ENCODE results near the gene LAX1.

Gene LAX1

GRCh38 chr1:203769505-203770343 lies 4.7 kb downstream of the LAX1 start:
- no peak overlapping the region for H3K27ac ChIP-seq (ENCODE audit: low read length)
- H2AFZ ChIP-seq (ENCODE audit: low read depth, low read length): no peak overlapping the region
- no peak overlapping the region for H3K4me3 ChIP-seq (ENCODE audit: low read length)
- no peak overlapping the region for H3K9ac ChIP-seq (ENCODE audit: low read length)
- TF ChIP-seq CTCF (IDR thresholded peaks at IDR 0.05; ENCODE audit: low read depth, low read length) (no peak), EZH2phosphoT487 (IDR thresholded peaks at IDR 0.05; ENCODE audit: low read depth) (no peak)
- no peaks in the 10 kb centered on the region for H4K20me1 ChIP-seq (ENCODE audit: insufficient read depth, low read length)
- H3K4me2 ChIP-seq (ENCODE audit: low read length): no peak overlapping the region
- peaks cover 6% of the 10 kb centered on the region for H3K4me1 ChIP-seq (ENCODE audit: low read length)
- H3K36me3 ChIP-seq (replicated peaks; ENCODE audit: low read depth, low read length): no peaks in the 10 kb centered on the region
- H3K9me3 ChIP-seq (ENCODE audit: insufficient read depth, low read length): no peaks in the 10 kb centered on the region; the same call in 1 of the 2 replicates
- H3K79me2 ChIP-seq (ENCODE audit: low read length): no peaks in the 10 kb centered on the region
- peaks cover 13% of the 10 kb centered on the region; the same call in 1 of the 2 replicates for H3K27me3 ChIP-seq (ENCODE audit: low read depth, low read length)

- H3K4me1 ChIP-seq (ENCODE audit: low read length): no peaks in the 10 kb centered on the region
- no peak overlapping the region for H3K9ac ChIP-seq (ENCODE audit: low read length)
- TF ChIP-seq CTCF (IDR thresholded peaks at IDR 0.05; ENCODE audit: low read depth, low read length) (no peak), EZH2phosphoT487 (IDR thresholded peaks at IDR 0.05; ENCODE audit: low read depth) (no peak)
- H3K4me3 ChIP-seq (ENCODE audit: low read length): no peak overlapping the region
- H3K27me3 ChIP-seq (ENCODE audit: low read depth, low read length): peaks cover 13% of the 10 kb centered on the region; the same call in 1 of the 2 replicates
- no peaks in the 10 kb centered on the region for H3K36me3 ChIP-seq (replicated peaks; ENCODE audit: low read depth, low read length)
- no peak overlapping the region for H2AFZ ChIP-seq (ENCODE audit: low read depth, low read length)
- no peaks in the 10 kb centered on the region for H3K79me2 ChIP-seq (ENCODE audit: low read length)
- H3K9me3 ChIP-seq (ENCODE audit: insufficient read depth, low read length): no peaks in the 10 kb centered on the region
- no peaks in the 10 kb centered on the region for H4K20me1 ChIP-seq (ENCODE audit: insufficient read depth, low read length)
- no peak overlapping the region for H3K4me2 ChIP-seq (ENCODE audit: low read length)
- no peak overlapping the region for H3K27ac ChIP-seq (ENCODE audit: low read length)
These were observed 6.9 kb downstream of the LAX1 start for GRCh38 chr1:203771901-203772301.

GRCh38 chr1:203772836-203773235 lies 7.9 kb downstream of the LAX1 start:
- Histone ChIP-seq H3K27ac (ENCODE audit: low read length) (no peak overlapping the region), H3K9me3 (ENCODE audit: insufficient read depth, low read length) (no peaks in the 10 kb centered on the region), H3K79me2 (ENCODE audit: low read length) (no peaks in the 10 kb centered on the region), H3K4me3 (ENCODE audit: low read length) (no peak overlapping the region), H4K20me1 (ENCODE audit: insufficient read depth, low read length) (no peaks in the 10 kb centered on the region), H3K4me2 (ENCODE audit: low read length) (no peak overlapping the region), H2AFZ (ENCODE audit: low read depth, low read length) (no peak overlapping the region), H3K4me1 (ENCODE audit: low read length) (no peaks in the 10 kb centered on the region), H3K27me3 (ENCODE audit: low read depth, low read length) (peaks cover 13% of the 10 kb centered on the region; the same call in 1 of the 2 replicates), H3K9ac (ENCODE audit: low read length) (no peak overlapping the region), H3K36me3 (replicated peaks; ENCODE audit: low read depth, low read length) (no peaks in the 10 kb centered on the region)
- TF ChIP-seq EZH2phosphoT487 (IDR thresholded peaks at IDR 0.05; ENCODE audit: low read depth): no peak
- no peak for TF ChIP-seq CTCF (IDR thresholded peaks at IDR 0.05; ENCODE audit: low read depth, low read length)

- H3K9ac ChIP-seq (ENCODE audit: low read length): no peak overlapping the region
- no peak overlapping the region for H2AFZ ChIP-seq (ENCODE audit: low read depth, low read length)
- H3K4me3 ChIP-seq (ENCODE audit: low read length): no peak overlapping the region
- no peak overlapping the region for H3K27ac ChIP-seq (ENCODE audit: low read length)
- TF ChIP-seq CTCF (IDR thresholded peaks at IDR 0.05; ENCODE audit: low read depth, low read length): peak; percentile 37
- TF ChIP-seq EZH2phosphoT487 (IDR thresholded peaks at IDR 0.05; ENCODE audit: low read depth): no peak
- no peaks in the 10 kb centered on the region for H3K36me3 ChIP-seq (replicated peaks; ENCODE audit: low read depth, low read length)
- H4K20me1 ChIP-seq (ENCODE audit: insufficient read depth, low read length): no peaks in the 10 kb centered on the region
- H3K9me3 ChIP-seq (ENCODE audit: insufficient read depth, low read length): no peaks in the 10 kb centered on the region
- H3K79me2 ChIP-seq (ENCODE audit: low read length): no peaks in the 10 kb centered on the region
- no peak overlapping the region for H3K4me2 ChIP-seq (ENCODE audit: low read length)
- no peaks in the 10 kb centered on the region for H3K4me1 ChIP-seq (ENCODE audit: low read length)
- H3K27me3 ChIP-seq (ENCODE audit: low read depth, low read length): peaks cover 3% of the 10 kb centered on the region; the same call in 1 of the 2 replicates
These were observed 11.7 kb downstream of the LAX1 start for GRCh38 chr1:203776636-203777035.
